ENCODE data around the gene CCDC88C. TPM values are rescaled to one million over a fixed set of nuclear protein-coding genes. Genes with fewer than 3 reads are reported as not detected.
A peak's percentile ranks its signal among the peaks of the same experiment; 100 is the strongest.
"Not testable (repeated sequence)": the region's sequence is repeated elsewhere in the genome, so short reads cannot be mapped to it uniquely, and the experiment has no call there.

Gene CCDC88C
- total RNA-seq, 1 experiment from 2014 or later, result 6.1 TPM

GRCh38 chr14:91226360-91226759 lies 191.3 kb downstream of the CCDC88C start:
- DNase-seq (ENCODE audit: low read depth), result not testable (repeated sequence)

- DNase-seq (ENCODE audit: low read depth), result peak; percentile 55
These were observed 192.6 kb downstream of the CCDC88C start for GRCh38 chr14:91225025-91225424.

- DNase-seq (ENCODE audit: low read depth), result peak; percentile 41
These were observed 194.4 kb downstream of the CCDC88C start for GRCh38 chr14:91223028-91223783.

Other genes with a start within 250 kb of the CCDC88C start
- 10.1 and 11.6 TPM in 2 replicates for gene GPR68, start 173.1 kb downstream of the CCDC88C start, total RNA-seq (2014; rRNA removed; shearing (Covaris generic))
- gene PPP4R3A, start 92.5 kb upstream of the CCDC88C start, total RNA-seq (2014; rRNA removed; shearing (Covaris generic)), result 71.0 and 78.3 TPM in 2 replicates